ENCODE results near the gene CD207. TPM values are rescaled to one million over a fixed set of nuclear protein-coding genes. Genes with fewer than 3 reads are reported as not detected.

The CD207 gene
- total RNA-seq, 2 donors from 2014 or later: 0.27 TPM; not detected in 1

GRCh38 chr2:70795164-70795995 is 40.2 kb downstream of the CD207 start:
- H3K9me3 ChIP-seq: no peaks in the 10 kb centered on the region
- no peaks in the 10 kb centered on the region for H3K27me3 ChIP-seq (replicated peaks; ENCODE audit: insufficient read depth)
- DNase-seq (ENCODE audit: low spot score): no peak
- ATAC-seq (ENCODE audit: insufficient number of reproducible peaks, low FRiP score, low read depth): no peak
- no peaks in the 10 kb centered on the region for H3K36me3 ChIP-seq
- H3K27ac ChIP-seq: no peak overlapping the region
- no peak for TF ChIP-seq CTCF (IDR thresholded peaks at IDR 0.05)
- no peak overlapping the region for H3K4me3 ChIP-seq
- peaks cover 0 to 2% of the 10 kb centered on the region in 2 donors for H3K4me1 ChIP-seq (ENCODE audit: control insufficient read depth in 1 of 2, low read depth in 2 of 2)

- Histone ChIP-seq H3K4me3 (no peak overlapping the region), H3K36me3 (no peaks in the 10 kb centered on the region), H3K27me3 (replicated peaks; ENCODE audit: insufficient read depth) (no peaks in the 10 kb centered on the region), H3K4me1 (ENCODE audit: control insufficient read depth in 1 of 2, low read depth in 2 of 2) (peaks cover 0 to 13% of the 10 kb centered on the region in 2 donors), H3K27ac (no peak overlapping the region), H3K9me3 (no peaks in the 10 kb centered on the region)
- no peak for TF ChIP-seq CTCF (IDR thresholded peaks at IDR 0.05)
- no peak for DNase-seq (ENCODE audit: low spot score)
- ATAC-seq (ENCODE audit: insufficient number of reproducible peaks, low FRiP score, low read depth): no peak
Measured at GRCh38 chr2:70793450-70793849, 42.2 kb downstream of the CD207 start.

DNA sequence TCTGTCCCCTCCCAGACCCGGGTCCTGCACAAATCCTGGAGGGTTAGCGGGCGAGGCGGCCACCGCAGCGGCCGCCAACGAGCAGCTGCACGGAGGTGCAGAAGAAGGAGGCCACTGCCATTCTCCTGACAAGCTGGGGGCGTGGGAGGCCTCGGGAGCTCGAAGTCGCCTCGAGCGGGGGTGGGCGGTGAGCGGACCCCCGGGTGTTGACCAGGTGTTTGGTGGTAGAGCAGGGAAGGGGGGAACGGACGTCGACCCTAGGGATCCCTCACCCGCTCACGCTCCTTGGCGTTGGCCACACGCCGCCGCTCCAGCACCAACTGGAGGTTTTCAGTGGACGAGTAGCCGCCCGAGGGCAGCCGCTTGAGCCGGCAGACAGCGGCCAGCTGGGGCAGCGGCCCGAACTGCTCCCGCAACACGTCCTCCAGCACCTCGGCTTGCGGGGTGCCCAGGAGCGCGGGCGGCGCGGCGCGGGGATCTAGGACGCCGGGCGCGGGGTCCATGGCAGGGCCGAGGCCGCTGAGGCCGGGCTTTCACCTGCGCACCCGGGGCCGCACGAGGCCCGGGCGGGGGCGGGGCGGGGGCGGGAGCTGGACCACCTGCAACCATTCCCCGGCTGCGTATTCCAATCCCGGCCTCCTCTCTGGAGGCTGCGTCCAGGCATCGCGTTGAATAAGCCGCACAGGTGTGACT is 45.3 kb downstream of the CD207 start, which contains the start of gene FIGLA:
TSS of gene FIGLA (minus strand) at position 508 of the 693 bp plus-strand sequence. CDS start at position 503, 5 bp downstream.
- no peak for DNase-seq (ENCODE audit: low spot score)
- Histone ChIP-seq H3K27ac (no peak within 1 kb of the TSS), H3K9me3 (no peaks in the 10 kb centered on the region), H3K27me3 (replicated peaks; ENCODE audit: insufficient read depth) (no peaks in the 10 kb centered on the region), H3K4me3 (peak within 1 kb of the TSS; percentile 51), H3K36me3 (no peaks in the 10 kb centered on the region), H3K4me1 (ENCODE audit: control insufficient read depth in 1 of 2, low read depth in 2 of 2) (peaks cover 0 to 13% of the 10 kb centered on the region in 2 donors)
- TF ChIP-seq CTCF (IDR thresholded peaks at IDR 0.05): no peak
- no peak for ATAC-seq (ENCODE audit: insufficient number of reproducible peaks, low FRiP score, low read depth)

GRCh38 chr2:70789304-70790135 is 46.1 kb downstream of the CD207 start:
- no peak for DNase-seq (ENCODE audit: low spot score)
- Histone ChIP-seq H3K4me1 (ENCODE audit: control insufficient read depth in 1 of 2, low read depth in 2 of 2) (peaks cover 0 to 13% of the 10 kb centered on the region in 2 donors), H3K27me3 (replicated peaks; ENCODE audit: insufficient read depth) (no peaks in the 10 kb centered on the region), H3K27ac (no peak overlapping the region), H3K36me3 (no peaks in the 10 kb centered on the region), H3K9me3 (no peaks in the 10 kb centered on the region), H3K4me3 (peak overlapping the region; percentile 51)
- no peak for ATAC-seq (ENCODE audit: insufficient number of reproducible peaks, low FRiP score, low read depth)
- TF ChIP-seq CTCF (IDR thresholded peaks at IDR 0.05): peak; percentile 12

All from thoracic aorta (tissue), 2 donors.